HG02571 (cell line): ENCODE data around the gene GOLIM4.
"Not testable (repeated sequence)": the region's sequence is repeated elsewhere in the genome, so short reads cannot be mapped to it uniquely, and the experiment has no call there.

Experiments used
- ATAC-seq: cut with Tn5 transposase; IDR thresholded peaks from one replicate; pipeline ENCODE4 v1.9.1; 2021; ENCODE audit warnings: mild to moderate bottlenecking, moderate library complexity; ENCODE audit not compliant: unreplicated experiment

GOLIM4 gene

DNA sequence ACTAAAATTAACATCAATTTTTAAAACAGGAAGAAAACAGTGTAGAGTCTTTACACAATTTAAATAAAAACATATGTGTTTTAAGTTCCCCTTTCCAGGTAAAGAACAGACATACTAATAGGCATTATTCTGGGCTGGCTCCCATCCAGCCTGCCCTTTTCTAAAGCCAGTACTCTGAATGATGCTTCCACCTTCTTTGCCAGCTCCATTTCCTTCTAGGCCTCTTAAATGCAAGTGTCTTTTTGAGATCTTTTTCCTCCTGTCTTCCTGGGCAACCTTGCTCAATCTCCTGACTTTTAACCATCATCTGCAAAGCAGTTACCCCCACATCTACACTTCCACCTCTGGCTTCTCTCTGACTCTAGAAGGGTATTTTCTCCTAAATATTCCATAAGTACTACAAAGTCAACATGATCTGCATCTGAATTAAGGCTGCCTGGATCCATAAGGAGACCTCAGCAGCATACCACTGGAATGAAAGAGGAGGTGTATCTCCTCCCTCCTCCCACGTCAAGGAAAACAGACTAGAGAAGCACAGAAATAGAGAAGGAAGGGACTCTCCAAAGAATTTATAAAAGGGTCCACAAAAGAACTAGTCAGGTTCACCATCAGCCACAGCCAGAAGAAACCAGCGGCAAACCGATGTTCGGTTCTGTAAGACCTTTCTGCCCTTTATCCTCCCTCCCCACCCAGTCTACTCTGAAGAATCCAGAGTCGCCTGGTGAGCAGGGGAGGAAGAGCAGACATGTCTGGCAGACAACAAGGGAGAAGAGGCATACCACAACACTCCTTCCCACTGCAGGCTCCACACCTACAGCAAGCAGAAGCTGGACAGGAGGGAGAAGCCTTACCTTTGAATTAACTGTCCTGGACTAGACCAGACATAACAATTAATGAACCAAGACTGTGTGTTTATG lies 47.1 kb downstream of the GOLIM4 start:
- no peak for ATAC-seq

DNA sequence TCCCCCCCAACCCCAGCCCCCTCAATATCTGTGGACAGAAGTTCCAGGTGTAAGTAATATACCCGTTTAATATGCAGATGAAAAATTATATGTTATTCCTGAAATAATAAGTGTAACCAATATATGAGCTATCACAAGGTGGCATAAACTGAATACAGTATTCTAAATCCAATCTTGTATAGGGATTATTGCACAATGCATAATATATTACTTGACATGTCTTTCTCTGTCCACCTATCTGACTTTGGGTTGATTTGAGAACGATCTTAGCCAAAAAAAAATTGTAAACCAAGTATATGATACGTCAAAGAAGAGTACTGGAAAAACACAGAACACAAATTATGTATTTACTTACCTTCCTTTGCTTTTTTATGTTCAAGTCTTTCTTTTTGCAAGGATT lies 47.8 kb downstream of the GOLIM4 start:
- ATAC-seq, result no peak

DNA sequence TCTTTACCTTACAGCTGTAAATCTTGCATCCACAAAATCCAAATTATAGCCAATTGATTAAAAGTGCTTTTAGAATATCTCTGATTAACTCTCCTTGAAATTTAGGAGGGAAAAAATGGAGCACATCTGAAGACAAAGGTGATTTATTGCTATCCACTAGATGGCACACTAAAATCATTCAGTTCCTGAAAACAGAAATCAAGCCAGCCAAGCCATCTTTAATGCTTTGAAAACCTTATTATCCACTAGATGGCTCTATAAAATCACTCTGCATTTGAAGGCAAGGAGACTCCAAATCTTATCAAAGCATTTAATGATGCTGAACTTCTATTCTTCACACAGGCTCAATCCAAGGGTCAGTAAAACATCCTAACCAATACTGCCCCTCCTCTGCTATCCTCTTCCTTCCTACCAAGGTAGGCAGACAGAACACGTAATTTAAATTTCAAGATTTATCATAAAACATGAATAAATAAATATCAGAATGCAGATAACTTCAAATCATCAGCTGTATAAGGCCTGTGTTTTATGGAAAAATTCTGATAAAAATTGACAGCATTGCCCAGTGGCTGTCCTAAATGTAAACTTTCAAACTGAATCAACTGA lies 48.4 kb downstream of the GOLIM4 start:
- ATAC-seq, result peak; percentile 60

DNA sequence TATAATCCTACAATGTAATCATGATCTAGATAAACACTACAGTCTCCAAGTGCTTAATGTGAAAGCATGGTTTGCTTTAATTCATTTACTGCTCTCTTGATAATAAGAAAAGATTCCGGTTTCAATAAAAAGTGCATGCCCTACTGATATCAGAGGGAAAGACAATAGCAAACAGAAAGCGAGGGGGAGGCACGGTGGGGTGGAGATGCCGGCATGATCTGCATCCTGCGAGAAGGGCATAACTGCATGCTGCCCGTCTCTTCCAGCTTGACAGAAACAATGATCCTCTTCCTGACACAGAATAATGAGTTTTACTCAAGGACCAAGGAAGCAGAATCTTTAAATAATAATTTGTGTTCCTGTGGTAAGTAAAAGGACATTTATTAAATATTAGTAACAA lies 51.7 kb downstream of the GOLIM4 start:
- ATAC-seq, result no peak

DNA sequence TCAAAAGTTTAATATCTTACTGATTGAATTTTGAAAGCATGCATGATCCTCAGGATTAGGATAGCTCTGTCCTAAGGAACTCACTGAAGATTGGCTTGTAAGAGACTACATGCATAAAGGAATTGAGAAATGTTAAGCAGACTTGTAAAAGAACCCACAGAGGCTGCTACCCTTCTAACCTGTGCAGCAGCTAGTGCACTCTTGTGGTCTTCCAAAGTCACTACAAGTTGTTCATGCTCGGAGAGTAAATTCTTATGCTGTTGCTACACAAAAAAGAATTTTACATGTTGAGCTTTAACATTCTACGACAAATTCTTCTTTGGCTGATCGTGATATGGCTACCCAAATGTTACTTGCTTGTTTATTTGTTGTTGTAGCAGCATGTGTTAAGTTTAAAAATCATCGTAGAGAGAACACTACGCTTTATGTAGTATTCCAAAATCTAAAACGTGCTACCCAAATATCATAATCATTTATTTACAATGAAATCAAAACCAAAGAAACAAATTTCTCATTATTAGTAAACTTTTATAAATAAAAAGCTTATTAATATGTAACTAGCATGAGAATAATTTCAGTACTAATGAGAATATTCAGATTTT lies 55.0 kb downstream of the GOLIM4 start:
- peak; percentile 73 for ATAC-seq

DNA sequence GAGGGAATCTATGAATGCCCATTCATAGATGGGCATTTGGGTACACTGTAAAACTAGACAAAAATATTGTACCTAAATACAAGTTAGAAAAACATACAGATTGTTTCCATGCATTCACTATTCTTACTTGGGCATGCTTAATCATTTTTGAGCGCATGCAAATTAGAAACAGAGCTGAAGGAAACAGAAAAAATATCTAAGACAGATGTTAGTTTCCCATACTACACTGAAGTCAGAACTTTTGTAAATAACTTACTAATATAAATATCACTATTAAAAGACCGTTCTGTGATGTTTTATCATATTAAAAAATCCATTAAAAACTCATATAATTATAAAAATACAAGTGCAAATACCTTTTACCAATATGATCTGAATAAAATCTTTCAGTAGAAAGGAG lies 58.7 kb downstream of the GOLIM4 start:
- no peak for ATAC-seq

DNA sequence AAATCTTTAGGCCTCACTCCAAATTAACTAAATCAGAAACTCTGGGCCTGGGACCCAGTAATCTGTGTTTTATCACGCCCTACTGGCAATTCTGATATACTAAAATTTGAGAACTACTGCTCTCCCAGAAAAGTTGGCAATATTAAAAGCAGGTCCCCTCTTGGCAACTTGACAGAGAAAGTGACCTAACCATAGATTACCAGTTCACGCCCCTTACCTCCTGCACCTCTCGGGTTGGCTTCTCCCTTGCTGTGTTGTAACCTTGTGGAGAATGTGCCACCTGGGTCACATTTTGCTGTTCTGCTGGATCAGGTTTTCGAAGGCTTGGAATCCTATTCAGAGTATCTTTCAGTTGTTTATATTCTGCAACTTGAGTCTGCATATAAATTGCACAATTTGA lies 59.1 kb downstream of the GOLIM4 start:
- no peak for ATAC-seq

DNA sequence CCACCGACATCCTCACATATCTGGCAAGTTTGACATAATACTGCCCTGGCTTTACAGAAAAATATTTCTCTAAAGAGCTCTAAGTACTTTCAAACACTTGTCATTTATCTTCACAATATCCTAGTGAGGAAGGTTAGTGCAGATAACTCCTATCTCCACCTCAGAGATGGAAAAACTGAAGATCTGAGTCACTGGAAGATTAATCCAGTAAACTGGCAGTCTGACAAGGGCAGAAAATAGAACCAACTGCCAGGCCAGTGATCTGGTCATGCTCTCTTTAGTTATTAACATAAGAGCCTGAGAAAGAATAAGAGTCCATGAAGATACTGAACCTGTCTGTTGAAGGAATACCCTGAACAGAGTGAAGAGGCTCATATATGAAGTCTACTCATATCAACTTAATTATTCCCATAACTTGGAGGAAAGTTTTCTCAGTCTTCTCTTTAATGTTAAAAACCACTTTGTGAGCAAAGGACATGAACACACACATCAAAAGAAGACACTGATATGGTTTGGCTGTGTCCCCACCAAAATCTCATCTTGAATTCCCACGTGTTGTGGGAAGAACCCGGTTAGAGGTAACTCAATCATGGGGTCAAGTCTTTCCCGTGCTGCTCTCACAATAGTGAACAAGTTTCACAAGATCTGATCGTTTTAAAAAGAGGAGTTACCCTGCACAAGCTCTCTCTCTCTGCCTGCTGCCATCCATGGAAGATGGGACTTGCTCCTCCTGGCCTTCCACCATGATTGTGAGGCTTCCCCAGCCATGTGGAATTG lies 61.4 kb downstream of the GOLIM4 start:
- no peak for ATAC-seq

DNA sequence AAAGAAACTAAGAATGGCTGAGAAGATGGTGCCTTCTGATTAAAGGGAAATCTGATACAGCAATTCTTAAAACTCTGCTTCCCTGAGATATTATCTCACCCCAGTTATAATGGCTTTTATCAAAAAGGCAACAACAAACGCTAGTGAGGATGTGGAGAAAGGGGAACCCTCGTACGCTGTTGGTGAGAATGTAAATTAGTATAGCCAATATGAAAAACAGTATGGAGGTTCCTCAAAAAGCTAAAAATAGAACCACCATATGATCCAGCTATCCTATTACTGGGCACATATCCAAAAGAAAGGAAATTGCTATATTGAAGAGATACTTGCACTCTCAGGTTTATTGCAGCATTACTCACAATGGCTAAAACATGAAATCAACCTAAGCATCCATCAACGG lies 65.1 kb downstream of the GOLIM4 start:
- ATAC-seq, result no peak

DNA sequence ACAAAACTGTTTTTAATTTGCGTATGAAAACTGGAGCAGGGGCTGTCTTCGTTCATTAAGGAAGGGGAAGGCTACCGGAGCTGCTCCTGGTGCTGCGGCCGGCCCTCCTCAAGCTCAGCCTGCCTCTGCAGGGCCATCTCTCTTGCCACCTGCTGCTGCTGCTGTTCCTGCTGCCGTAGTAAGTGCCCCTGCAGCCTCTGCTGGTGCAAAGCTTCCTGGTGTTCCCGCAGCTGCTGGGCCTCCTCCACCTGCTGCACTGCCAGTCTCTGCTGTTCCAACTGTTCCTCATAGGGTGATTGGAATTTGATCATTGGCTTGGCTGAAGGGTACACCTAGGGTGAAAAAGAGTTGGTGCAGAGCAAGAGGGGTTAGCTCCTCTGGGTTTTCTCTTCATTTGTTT lies 66.0 kb downstream of the GOLIM4 start:
- no peak for ATAC-seq

DNA sequence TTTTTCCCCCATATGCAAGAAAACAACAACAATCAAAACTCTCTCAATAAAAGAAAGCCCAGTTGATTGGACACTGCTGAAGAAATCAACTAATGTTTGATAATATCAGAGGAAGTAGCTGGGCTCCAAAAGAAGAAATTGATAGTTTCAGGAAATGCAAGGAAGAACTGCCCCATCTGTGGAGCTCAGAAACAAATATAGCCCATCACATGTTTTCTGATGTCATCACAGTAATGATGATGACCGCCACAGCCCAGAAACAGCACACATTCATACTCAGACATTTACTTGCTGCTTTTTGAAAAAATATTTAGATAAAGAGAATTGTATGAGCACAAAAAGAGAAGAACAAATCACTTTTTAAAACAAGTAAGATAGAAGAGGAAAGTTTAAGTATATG lies 67.6 kb downstream of the GOLIM4 start:
- ATAC-seq, result no peak

DNA sequence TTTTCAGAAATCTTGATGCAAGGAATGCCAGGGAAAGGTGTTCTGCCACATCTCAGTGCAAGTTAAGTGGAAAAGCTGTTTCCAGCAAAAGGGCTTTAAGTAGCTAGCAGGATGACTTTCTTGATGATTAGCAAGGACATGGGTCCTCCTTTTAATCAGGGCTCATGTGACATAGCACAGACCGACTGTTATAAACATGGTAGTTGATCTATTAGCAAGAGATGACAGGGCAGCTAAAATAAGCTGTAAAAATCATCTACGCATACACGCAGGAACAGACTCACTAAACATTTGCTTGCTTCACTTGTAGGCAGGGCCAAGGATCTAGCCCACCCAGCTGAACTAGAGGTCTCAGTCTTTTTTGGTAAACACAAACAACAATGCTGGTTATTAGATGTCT lies 69.0 kb downstream of the GOLIM4 start:
- ATAC-seq, result no peak

DNA sequence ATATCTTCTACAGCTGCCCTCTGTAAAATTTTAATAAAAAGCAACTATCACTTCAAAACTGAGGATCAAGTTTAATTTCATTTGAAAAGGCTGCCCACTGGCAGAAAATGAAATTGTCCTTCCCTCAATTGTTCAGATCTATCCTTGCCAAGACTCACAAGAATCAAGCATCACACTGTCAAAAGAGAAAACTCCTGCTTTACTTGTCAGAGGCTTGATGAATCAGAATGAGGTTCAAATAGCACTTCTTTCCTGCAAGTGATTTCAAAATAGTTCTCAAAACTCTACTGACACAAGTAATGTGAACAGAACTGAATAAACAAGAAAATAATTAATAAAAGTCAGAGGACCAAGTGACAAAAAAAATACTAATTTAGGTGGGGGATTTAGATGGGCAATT lies 70.6 kb downstream of the GOLIM4 start:
- ATAC-seq, result no peak

DNA sequence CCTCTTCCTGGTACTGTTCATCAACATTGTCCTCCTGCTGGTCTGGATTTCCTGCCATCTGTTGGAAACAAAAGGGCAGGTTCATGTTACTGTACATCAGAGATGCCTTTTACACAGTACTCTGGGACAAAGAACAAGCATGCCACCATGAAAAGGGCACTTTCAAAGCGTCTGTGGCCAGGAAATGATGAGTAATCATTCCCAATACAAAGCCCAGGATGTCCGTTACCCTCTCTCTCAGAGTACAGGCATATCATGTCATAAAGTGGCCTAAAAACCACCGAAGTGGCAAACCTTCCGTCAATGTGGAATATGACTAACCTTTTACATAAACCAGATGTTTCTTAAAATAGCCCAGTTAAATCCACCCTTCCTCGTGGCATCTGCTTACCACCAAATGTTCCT lies 71.2 kb downstream of the GOLIM4 start:
- ATAC-seq, result no peak

DNA sequence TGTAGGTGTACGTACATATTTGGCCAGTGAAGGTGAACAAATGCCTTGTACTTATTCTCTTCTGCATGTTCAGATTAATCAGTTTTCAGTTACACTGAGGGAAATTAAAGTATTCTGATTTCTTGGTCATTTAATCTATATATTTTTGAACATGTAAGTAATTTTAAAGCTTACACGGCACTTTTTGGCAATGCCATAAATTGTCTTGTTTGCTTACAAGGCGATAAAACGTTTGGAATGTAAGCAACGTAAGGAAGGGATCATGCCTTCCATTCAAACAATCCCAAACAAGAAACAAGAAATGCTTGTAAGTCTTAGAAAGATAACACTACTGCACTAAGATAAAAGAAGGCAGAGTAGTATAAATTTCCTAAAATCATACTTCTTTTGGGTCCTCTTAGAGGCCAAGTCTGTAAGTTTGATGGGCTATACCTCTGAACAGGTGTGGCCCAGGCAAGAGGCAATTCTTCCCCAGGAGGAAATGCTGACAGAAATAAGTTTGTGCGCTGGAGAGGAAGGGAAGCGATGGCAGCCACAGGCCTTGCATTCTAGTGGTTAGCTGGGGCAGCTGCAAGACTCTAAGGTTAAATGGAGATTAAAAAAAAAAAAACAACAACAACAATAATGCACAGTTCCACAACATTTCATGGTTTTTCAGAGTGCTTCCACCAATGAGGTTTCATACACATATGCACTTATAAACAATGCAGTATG lies 73.8 kb downstream of the GOLIM4 start:
- no peak for ATAC-seq

DNA sequence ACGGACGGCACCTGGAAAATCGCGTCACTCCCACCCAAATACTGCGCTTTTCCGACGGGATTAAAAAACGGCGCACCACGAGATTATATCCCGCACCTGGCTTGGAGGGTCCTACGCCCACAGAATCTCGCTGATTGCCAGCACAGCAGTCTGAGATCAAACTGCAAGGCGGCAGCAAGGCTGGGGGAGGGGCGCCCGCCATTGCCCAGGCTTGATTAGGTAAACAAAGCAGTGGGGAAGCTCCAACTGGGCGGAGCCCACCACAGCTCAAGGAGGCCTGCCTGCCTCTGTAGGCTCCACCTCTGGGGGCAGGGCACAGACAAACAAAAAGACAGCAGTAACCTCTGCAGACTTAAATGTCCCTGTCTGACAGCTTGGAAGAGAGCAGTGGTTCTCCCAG lies 84.4 kb downstream of the GOLIM4 start:
- not testable (repeated sequence) for ATAC-seq

DNA sequence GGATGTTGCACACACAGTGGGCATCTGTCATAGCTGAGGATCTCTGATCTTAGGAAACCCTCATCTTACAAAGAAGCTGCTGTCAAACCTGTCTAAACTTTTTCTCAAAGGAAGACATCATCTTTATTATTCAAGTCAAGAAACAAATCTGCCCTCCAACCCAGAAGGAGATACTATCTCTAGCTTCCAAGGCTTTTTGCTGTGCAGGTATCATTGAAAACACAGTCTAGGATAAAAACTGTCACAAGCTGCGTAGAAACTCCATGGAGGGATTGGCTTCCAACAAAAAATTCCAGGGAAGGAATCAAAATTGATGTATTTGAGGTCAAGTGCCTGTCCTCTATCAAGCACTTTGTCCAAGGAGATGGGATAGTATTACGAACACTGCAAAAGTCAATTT lies 89.1 kb downstream of the GOLIM4 start:
- ATAC-seq, result no peak

DNA sequence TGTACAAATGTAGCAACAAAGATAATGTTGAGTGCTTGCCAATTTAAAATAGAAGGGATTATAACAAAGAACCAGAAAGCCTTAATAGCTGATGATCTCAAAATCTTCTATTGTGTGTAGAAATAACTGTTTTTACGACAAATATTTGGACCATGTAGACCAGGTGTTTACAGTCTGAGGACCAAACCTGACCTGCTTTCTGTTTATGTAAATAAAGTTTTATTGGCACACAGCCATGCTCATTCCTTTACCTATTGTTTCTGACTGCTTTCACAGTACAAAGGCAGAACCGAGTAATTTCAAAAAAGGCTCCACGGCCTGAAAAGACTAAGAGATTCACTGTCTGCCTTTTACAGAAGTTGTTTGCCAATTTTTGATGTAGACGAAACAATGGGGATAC lies 91.8 kb downstream of the GOLIM4 start:
- ATAC-seq, result no peak

DNA sequence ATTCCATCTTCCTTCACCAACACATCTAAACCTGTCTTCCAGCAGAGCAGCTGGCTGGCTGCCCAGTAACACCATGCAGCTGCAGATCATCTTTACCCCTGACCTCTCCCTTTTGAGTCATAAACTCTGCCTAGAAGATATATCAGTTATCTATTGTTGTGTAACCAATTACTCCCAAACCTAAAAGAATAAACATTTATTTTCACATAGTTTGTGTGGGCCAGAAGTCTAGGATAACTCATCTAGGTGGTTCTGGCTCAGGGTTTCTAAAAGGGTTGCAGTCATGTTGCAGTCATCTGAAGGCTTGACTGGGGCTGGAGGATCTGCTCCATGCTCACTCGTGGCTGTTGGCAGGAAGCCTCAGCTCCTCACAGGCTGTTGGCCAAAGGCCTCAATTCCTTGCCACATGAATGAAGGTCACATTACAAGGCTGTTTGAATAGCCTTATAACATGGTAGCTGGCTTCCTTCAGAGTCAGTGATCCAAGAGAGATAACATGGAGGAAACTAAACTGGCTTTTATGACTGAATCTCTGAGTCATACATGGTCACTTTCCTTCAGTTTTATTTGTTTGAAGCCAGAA lies 92.8 kb downstream of the GOLIM4 start:
- ATAC-seq, result no peak

DNA sequence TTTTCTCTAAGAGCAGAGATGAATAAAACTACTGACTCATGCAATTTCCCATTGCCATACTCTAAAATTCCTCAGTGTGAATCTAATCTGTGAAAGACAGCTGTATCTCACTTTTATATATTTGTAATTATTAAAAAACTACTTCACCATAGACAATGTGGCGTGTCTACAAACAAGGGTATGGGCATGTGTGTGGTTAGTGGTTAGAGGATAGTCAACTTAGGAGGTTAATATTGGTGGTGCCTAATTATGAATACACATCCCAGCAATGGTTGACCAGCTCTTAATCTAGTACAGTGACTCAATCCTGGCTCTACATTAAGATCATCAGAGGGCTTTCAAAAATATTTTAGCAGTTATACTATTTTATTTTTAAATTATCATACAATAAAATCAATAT lies 94.5 kb downstream of the GOLIM4 start:
- no peak for ATAC-seq
